GM19193 (cell line): Measurements from ENCODE around the gene TGOLN2.

ENCODE experiments used
- POLR2A ChIP-seq: IDR thresholded peaks from 4 replicates; pipeline ENCODE4 v1.6.1; 2011; ENCODE audit not compliant: insufficient read depth, insufficient read length; ENCODE audit errors: extremely low read depth

The TGOLN2 gene

DNA sequence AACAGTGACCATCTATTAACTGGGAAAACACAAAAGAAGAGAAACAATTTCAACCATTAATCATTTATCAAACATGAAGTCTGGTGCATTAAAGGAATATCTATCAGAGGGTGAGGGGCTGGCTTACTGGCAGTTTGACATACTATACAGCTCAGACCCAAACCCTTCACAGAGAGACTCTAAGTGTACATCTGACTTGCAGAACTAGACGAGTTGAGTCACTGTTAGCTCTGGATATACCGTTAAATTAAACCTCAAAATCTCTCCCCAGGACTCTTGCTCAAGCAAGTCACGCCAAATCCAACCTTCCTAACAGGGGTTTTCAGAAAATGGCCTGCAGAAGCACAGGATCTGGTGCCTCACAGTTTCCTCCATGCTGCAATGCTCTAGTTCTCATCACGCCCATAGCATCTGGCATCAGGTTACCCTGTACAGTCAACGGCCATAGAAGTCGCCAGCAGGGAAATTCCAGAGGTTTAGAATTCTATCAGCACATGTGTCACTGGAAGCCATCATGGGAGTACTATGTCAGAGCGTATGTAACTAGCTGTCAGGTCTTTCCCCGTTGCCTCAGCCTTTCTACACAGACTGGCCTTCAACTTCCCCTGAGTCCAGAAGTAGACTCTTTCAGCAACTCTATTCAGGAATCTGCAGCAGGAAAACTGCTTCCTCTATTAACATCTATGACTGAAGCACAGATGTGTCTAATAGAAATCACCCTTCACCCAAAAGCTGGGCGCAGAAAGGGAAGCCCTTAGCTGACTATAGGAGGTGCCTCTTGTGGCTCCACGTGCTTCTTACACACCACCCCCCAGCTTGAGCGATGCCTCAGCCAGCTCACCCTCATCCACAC, 9.3 kb downstream of the TGOLN2 start:
- TF ChIP-seq POLR2A: no peak

DNA sequence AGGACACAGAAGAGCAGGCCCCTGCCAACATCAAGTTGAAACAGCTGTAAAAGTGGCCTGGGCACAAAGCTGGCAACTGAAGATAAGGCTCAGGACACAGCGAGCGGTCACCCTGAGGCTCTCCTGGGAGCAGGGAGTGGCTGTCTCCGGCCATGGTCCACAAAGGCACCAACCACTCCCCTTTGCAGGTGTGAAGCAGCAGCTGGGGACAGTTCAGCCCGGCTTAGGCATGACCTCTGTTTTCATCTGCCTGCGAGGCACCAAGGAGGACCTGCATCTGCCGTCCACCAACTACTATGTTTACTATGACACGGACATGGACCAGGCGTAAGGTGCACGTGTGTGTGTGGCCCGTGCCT, 12.9 kb downstream of the TGOLN2 start:
- TF ChIP-seq POLR2A: no peak

DNA sequence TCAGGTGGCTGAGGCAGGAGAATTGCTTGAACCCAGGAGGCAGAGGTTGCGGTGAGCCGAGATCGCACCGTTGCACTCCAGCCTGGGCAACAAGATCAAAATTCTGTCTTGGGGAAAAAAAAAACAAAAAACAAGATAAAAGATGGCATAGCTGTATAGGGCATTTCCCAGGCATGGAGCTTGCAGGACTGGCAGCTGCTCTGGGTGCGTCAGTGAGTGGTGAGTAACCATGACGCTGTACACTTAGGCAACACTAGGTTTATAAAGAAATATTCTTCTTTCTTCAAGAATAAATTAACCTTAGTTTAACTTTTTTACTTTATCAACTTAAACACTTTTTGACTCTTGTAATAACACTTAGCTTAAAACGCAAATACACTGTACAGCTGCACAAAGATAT, 15.4 kb downstream of the TGOLN2 start:
- TF ChIP-seq POLR2A: no peak

DNA sequence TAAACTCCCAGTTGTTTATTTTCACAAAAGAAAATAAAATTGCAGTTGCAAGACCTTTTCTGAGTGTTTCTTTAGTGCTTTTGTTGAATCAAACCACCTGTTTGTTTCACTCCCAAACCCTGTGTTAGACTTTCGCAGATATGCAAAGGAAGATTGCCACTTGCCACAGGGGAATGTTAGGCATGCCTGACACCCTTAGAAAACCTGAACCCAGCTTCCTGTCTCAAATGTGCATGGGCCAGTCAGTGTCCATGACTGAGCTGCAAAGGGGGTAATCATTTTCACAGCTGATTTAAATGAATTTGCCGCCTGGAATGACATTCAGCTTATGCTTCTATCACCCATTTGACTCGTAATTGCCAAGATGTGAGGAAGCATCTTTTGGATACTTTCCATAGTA, 17.5 kb downstream of the TGOLN2 start:
- no peak for TF ChIP-seq POLR2A

DNA sequence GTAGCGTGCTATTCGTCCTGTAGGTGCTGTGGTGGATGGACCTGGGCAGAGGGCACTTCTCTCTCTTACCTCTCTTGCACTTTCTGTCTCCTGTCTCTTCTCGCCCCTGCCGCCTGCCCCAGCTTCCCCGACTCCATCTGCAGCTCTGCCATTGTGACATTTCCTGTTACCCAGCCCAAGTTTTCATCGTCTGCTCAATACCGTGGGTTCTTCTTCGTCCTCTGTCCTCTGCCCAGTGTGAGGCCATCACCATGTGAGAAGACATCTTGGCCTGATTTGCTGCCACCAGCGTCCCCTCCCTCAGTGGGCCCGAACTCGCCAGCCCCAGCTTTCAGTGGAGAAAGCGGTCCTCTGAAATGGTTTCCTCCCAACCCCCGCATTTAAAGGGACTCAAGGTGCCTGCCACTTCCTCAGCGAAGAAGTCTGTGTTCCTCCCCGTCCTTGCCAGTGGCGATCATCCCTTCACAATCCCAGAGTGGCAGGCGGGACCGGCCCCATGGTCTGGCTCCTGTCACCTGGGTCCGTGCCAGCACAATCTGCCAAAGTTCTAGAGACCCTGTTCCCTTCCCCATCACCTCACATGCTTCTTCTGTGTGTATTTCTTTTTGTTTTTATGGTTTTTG, 18.0 kb downstream of the TGOLN2 start:
- no peak for TF ChIP-seq POLR2A

DNA sequence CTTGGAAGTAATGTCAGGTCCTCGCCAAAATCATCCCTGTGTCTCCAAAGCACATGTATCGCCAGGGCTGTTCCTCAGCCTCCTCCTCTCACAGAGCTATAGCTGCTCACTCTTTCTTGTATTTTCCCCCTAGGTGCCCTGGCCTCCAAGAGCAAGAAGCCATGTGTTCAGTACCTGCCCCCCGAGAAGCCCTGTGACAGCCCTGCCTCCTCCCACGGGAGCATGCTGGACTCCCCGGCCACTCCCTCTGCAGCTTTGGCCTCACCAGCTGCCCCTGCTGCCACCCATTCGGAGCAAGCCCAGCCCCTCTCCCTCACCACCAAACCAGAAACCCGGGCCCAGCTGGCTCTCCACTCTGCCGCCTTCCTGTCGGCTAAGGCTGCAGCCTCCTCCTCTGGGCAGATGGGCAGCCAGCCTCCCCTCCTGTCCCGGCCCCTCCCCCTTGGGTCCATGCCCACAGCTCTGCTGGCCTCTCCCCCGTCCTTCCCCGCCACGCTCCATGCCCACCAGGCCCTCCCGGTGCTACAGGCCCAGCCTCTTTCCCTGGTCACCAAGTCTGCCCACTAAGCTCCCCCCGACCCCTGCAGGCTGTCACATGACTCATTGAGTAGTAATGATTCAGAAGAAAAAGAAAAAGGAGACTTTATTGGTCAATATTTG, 18.8 kb downstream of the TGOLN2 start:
- no peak for TF ChIP-seq POLR2A

DNA sequence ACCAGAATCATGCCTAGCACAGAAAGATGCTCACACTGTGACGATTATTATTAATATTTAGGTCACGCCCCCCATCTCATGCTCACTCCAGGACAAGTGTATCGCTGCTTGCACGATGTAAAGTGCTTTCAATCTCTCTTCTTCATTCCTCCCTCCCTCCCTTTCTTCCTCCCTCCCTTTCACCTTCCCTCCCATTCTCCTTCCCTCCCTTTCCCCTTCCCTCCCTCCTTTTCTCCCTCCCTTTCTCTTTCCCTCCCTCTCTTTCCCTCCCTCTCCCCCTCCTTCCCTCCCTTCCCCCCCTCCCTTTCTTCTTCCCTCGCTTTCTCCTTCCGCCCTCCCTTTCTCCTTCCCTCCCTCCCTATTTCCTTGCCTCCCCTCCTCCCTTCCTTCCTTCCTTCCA, 19.6 kb downstream of the TGOLN2 start:
- no peak for TF ChIP-seq POLR2A

DNA sequence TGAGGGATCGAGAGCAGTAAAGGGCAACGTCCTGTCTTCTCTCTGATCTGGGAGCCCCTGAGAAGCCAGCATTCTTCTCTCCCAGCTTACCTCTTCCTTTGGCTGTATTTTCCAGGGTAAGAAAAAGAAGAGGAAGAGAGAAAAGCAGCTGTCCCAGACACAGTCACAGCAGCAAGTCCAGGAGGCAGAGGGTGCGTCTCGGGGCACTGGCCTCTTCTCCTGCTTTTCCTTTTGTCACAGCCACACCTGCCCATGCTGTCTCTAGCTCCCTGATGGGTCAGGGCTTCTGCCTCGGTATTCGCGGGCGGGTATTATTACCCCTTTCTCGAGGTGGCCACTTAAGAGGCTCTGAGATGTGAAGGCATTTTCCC, 20.3 kb downstream of the TGOLN2 start:
- no peak for TF ChIP-seq POLR2A

DNA sequence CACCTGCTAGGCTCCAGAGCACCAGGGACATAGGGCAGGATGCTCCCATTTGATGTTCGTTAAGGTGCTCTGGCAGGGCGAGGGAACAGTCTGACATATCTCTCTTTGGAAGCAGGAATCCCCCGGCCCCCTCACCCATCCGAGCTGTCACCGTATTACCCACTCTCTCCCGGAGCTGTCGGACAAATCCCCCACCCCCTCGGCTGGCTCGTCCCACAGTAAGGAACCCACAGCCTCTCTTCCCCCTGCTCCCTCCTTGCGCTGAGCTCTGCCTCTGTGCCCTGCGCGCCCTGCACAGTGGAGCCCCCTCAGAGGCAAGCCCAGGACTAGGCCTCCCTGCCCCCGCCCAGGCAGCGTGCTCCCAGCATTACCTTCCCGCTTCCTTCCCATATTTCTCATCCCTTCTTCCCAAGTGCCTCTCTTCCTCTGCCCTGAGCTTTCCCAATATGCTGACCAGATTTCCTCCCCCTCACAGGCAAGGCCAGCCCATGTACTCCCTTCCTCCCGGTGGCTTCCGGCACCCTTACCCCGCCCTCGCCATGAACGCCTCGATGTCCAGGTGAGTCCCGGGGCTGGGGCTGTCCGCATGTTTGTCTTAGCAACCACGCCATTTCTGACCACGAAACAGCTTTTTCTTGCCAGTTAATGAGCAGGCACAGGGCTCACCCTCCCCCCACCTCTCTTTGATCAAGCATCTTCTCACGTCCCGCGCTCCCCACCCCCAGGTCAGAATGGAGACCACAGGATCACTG, 23.8 kb downstream of the TGOLN2 start:
- TF ChIP-seq POLR2A: no peak

DNA sequence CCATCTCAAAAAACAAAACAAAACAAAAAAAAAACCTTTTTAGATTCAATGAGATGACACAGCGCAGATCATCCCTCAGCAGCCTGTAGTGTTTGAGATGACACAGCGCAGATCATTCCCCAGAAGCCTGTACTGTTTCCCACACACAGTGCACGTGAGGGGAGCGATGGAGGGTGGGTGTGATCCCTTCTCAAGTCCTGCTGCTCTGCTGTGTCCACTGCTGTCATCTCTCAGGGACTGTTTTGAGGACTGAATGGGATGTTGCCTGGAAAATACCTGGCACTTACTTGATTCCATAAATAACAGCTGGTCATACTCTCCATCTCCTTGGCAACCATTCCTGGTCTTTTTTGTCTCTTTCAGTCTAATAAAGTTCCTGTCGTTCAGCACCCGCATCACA, 25.7 kb downstream of the TGOLN2 start:
- no peak for TF ChIP-seq POLR2A

DNA sequence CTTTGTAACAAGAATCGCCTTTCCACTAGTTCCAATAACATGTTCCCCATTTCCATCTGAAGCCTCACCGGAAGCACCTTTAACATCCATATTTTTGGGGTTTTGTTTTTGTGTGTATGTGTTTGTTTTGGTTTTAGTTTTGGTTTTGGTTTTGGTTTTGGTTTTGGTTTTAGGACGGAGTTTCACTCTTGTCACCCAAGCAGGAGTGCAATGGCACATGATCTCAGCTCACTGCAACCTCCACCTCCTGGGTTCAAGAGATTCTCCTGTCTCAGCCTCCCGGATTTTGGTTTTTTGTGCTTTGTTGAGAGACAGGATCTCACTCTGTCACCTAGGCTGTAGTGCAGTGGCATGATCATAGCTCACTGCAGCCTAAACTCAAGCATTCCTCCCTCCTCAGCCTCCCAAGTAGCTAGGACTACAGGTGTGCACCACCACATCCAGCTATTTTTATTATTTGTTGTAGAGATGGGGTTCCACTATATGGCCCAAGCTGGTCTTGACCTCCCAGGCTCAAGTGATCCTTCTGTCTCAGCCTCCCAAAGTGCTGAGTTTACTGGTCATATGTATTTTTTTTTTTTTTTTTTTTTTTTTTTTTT, 36.3 kb downstream of the TGOLN2 start:
- TF ChIP-seq POLR2A: no peak

DNA sequence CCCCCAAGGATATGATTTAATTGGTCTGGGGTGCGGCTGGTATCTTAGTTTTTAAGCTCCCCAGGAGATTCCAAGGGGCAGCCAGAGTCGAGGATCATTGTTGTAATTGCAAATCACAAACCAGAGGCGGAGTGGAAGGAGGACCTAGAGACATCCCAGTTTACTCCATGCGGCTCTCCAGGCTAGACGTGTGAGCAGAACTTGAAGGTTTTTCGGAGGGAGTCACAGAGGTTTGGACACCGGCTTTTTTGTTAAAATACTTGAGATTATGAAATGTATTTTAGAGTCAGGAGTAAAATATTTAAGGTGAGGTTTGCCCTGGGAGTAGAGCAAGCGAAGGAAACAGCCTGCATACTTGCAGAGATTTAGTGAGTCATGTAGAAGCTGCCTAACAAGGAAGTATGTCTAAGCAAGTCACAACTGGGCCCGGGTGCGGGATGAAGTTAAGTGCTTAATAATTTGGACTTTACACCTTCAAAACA, 39.5 kb downstream of the TGOLN2 start:
- no peak for TF ChIP-seq POLR2A

DNA sequence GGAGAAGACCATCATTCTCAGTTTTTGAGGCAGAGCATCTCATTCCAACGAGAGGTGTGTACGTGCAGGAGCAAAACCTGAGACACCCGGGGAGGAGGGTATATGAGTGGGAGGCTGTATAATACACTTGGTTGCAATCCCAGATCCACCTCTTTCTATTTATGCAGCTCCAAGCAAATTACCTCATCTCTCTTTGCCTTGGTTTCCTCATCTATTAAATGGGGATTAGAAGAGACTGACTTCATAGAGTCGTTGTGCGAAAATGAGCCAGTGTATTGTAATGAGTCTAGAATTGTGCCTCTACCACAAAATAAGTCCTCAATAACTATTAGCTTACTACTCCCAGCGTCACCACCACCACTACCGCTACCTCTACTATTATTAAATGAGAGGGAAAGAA, 40.1 kb downstream of the TGOLN2 start:
- TF ChIP-seq POLR2A: no peak

DNA sequence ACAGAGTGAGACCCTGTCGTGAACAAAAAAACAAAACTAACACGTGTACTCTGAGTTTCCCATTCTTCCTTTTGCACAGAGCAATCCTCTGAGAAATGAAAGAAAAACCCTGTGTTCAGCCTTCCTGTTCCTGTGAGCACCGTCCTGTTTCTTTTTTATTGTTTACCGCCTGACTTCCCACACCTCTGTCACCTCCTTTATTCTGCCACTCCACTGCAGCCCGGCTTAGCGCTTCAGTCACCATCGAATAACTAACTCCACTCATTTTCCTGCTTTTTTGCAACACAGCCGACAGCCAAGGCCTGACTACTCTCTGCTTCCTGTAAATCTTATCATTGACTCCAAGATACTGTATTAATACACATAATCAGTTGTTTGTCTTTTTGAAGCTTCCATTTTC, 40.9 kb downstream of the TGOLN2 start:
- no peak for TF ChIP-seq POLR2A

DNA sequence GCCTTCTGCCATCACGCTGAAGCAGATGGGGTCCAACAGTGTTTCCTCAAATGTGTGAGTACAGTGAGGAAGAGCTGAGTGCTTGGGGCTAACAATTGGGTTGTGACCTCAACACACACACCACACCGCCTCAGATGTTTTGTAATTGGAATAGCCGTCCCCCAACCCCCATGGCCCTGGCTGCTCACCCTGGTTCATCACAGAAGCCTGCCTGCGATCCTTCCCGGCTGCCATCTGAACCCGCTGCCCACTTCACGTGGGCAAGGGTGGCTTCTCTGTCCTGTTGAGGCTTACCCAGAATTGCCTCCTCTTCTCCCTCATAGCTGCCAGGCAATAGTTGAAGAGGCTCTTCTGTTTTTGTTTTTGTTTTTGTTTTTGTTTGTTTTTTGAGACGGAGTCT, 44.1 kb downstream of the TGOLN2 start:
- no peak for TF ChIP-seq POLR2A
